Anterior cingulate cortex (tissue), 58 donors: ENCODE data around the gene PFKL.

Experiments used
- DNase-seq, 58 donors: peaks; one replicate each; lab custom pipeline; 2025; lab: John Stamatoyannopoulos, UW

The PFKL gene

DNA sequence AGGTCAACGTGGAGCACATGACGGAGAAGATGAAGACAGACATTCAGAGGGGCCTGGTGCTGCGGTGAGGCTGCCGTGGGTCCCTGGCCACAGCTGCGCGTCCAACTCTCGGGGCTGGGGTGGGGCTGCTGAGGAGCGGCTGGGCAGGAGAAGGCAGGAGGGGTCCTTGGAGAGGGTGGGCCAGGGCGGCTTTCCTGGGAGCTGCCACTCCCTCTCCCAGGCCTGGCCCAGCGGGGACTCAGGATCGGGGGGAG lies 24.9 kb downstream of the PFKL start:
- no peak for DNase-seq

DNA sequence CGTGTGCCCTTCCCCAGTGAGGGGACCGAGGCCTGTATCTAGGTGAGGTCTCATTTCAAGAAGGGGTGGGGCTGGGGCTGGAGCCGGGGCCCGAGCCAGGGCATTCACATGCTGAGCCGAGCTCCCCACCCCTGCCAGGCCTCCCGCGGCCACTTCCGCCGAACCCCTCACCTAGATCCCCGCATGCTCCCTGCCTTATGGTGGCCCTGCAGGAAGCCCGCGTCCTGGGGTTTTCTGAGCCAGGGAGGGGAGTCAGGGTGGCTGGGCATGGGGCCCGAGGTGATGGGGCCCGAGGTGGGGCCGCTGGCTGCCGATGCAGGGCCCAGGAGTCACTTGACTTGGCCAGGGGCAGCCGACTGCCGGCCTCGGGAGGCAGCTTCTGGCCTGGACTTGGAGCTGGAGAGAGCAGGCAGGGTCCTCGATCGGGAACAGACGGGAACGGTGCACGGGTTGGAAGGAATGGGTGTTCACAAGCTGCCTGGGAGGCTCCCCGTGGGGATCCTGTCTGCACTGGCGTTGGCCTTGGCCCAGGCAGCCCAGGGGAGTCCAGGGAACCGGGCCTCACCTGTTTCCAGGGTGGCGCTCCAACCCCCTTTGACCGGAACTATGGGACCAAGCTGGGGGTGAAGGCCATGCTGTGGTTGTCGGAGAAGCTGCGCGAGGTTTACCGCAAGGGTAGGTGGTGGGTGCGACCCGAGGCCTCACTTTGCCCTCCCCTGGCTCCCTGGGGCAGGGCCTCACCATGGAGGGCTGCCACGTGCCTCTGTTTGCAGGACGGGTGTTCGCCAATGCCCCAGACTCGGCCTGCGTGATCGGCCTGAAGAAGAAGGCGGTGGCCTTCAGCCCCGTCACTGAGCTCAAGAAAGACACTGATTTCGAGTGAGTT lies 25.8 kb downstream of the PFKL start:
- no peak for DNase-seq

- DNase-seq, result no peak
Measured at GRCh38 chr21:44326272-44326647, 26.4 kb downstream of the PFKL start.

DNA sequence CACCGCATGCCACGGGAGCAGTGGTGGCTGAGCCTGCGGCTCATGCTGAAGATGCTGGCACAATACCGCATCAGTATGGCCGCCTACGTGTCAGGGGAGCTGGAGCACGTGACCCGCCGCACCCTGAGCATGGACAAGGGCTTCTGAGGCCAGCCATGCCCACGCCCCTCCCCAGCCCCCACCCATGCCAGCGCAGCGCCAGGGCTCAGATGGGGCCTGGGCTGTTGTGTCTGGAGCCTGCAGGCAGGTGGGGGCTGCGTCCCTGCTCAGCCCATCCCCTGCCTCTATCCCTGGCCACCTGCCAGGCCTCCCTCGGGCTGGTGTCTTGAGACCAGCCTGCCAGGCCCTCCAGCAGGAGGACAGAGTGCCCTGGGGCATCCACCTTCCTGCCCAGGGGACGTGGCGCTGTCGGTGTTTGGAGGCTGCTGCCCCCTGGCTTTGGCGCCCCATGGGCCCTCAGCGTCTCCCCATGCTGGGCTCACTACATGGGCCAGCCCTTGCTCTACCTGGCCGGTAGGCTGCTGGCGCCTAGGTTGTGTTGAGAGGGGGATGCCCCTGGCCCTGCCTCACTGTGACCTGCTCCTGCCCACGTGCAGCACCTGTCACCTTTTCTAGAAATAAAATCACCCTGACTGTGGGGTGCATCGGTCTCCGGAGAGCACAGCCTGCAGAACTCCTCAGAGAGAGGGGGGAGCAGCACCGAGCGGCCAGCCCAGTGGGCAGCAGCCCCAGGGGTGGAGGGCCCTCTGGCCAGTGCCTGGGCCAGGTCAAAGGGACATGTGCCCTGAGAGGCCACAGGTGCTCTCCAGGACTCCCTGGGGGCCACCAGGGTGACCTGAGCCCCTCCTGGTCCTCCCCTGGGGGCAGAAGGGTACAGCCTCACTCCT lies 27.1 kb downstream of the PFKL start:
- DNase-seq, result peak in 2 of 58 donors; percentile 2 to 28

- DNase-seq, result no peak
Measured at GRCh38 chr21:44327603-44327974, 27.7 kb downstream of the PFKL start.

DNA sequence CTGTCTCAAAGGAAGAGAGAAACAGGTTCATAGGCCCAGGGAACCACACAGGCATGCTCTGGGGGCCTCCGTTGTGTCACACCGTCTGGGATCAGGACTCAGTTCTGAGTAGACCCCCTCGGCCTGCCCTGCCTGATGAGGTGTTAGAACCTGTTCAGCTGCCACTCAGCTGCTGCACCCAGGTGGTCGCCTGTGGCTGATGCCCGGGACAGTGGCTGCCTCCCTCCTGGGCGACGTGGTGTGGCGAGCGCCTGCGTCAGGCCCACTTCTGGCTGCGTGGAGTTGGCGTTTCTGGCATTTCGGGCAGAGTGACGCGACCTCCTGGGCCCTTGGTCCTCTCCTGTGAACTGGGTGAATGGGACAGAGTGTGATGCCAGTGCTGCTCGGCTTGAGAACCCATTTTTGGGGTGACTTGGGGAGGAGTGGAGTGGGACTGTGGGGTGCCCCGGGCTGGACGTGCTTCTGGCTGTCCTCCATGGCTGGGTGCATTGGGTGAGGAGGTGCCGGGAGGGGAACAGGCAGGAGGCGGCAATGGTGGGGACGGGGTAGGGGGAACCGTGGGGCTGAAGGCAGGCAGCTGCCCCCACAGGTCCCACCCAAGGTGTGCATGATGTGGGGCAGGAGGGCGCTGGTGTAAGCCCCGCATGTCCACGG lies 28.5 kb downstream of the PFKL start:
- no peak for DNase-seq

DNA sequence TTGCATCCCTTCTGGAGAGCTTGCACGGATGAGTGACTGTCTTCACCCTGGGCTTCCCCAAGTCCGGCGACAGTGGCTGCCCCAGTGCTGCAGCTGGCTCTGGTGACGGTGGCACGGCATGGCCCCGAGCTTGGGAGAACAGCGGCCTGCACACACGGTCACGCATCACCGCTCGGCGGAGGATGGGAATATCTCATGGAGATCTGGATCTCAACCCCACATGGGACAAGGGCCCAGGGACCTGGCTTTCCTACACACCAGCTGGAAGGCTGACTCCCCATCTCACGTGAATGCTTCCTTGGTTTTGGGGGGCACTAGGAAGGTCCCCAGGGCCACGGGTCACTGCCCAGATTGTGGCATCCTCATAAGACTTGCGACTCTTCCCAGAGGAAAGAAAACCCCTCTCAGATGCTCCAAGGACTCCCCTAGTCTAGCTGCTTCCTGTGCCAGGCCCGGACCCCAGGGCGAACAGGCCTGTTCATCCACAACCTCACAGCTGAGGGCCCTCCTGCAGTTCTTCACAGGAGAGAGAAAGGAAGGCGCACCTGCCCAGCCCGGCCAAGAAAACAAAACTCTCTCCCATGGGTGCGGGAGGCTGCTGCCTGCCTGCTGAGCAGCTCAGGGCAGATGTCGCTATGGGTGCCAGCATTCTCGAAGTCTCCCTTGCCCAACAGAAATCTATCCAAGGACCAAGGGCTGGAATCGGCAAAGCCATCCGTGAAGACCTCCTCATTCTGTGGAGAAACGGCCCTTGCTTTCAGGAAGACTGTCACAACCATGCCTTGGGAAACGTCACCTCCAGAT lies 29.4 kb downstream of the PFKL start:
- DNase-seq, result peak in 15 of 58 donors; percentile 15 to 53 (median 35)

GRCh38 chr21:44329971-44330681 lies 30.3 kb downstream of the PFKL start:
- DNase-seq, result no peak

DNA sequence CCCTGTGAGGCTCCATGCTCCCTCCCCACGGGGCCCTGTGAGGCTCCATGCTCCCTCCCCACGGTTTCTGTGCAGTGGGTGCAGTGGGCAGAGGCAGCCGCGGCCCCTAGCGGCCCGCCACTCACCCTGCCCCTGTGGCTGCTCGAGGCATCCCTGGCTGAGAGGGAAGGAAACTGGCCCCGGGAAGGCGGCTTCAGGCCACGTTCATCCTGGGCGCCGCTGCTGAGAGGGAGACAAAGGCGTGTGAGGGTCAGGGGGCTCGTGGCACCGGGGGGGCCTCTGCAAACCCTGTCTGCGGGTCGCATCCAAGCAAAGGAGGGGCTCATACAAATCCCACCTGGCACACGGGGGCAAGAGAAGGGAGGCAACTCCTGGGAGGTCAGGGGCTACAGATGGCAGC lies 30.8 kb downstream of the PFKL start:
- DNase-seq, result no peak

- DNase-seq, result no peak
Measured at GRCh38 chr21:44331209-44331608, 31.4 kb downstream of the PFKL start.

DNA sequence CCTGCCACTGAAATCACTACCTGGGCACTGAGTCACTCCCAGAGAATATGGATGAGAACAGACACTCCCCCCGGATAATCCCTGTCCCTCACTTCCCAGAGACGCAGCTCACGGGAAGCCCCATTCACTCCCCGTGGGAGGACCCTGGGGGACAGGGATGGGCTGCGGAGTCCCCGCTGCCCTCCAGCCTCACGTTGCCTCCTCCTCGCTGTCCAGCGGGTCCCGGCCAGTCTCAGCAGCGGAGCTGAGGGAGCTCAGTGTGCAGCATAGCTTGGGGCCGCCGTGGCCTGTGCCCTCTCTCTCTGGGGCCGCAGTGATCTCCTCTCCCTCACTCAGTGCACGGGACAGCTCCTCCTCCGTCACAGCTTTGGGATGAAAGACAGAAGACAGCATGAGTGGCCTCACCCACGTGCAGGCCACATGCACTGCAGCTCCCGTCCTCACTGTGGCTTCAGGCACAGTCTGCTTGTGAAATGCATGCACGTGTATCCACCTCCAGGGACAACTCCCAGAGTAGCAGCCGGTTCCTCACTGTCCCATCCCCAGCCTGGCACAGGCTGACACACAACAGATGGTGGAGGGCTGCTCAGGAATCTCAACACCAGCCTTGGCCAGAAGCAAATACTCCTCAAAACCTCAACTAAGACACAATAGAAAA lies 31.9 kb downstream of the PFKL start:
- DNase-seq, result peak in 11 of 58 donors; percentile 19 to 63 (median 37)

DNA sequence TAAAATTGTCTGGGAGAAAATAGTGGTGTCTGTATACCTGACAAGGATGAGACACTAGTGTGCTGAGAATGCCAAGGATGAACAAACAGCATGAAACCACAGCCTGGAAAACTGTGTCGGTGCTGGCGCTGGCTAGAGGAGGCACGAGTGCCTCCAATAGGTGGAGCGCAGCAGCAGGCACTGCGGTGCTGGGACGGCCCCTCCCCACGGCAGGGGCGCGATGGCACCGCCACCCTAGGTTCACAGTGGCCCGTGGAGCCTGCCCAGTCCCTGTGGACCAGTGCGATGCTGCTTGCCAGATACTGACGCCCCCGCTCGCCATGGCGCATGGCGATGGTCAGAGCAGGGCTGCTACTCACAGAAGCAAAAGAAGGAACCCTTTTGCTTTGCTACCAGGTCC lies 32.5 kb downstream of the PFKL start:
- DNase-seq, result no peak

GRCh38 chr21:44332965-44333364 lies 33.1 kb downstream of the PFKL start:
- DNase-seq, result no peak

DNA sequence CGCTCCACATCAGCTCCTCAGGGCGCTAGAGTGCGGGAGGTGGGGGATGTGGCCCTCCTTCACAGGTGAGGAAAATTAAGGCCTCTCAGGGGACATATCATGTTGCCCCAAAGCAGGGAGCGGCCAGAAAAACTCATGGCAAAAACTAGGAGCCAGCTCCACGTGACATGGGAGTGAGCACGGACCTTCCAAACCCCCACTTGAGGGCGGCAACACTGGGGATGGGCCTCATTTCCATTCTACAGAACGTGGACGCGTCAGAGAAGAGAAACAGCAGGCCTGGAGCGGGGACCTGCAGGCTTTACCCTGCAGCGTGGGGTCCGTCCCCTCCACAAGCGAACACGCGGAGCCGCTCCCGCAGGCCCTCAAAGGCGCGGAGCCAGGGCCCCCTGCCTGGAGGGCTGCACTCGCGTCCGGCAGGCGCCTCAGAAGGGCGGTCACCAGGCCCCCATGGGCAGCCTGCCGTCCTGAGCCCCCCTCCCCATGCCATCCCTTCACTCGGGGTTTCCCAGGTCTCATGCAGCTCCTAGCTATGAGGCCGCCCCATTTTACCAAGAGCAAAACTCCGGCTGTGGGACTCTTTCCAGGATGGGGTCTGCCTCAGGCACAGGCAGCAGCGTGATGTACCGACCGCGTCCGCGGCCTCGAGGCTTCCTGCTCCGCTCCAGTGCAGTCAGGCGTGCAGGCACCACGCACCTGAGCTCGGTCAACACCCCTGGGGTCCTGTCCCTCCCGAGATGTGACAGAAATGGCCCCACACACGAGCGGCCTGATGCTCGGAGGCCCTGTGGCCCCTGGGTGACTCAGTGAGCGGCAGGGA lies 33.9 kb downstream of the PFKL start:
- DNase-seq, result no peak

GRCh38 chr21:44334329-44335030 lies 34.6 kb downstream of the PFKL start:
- no peak for DNase-seq

DNA sequence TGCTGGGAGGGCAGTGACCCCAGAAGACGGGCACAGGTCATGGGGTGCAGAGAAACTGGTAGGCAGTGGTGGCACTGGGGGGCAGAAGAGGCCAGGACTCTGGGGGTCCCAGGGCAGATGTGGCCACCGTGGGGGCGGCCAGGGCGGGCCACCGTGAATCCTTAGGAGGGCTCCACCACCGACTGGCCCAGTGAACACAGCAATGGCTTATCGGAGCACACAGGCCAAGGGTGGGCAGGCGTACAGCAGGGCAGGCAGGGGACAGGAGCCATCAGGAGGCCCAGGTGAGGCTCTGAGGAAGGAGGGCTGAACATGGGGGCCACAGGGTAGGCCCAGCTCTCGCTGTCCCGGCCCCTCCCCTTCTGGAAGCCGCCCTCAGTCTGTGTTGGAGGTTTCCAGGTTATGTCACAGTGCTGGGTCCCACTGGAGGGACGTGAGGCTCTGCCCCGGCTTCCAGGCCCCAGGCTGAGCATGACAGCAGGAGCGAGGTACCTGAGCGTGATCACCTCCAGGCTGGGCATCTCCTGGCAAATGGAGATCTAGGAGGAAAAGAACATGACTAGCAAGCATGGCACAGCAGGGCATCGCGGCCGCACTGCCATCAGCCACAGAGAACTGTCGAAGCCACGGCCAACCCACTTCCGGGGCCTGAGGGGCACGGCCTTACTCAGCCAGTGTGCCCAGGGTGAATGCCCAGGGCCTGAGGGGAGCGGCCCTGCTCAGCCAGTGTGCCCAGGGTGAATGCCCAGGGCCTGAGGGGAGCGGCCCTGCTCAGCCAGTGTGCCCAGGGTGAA lies 35.6 kb downstream of the PFKL start:
- no peak for DNase-seq

GRCh38 chr21:44337449-44337848 lies 37.6 kb downstream of the PFKL start:
- no peak for DNase-seq
